Astrocyte (in vitro differentiated cells and primary cell): ENCODE data around the gene B9D1. TPM values are rescaled to one million over a fixed set of nuclear protein-coding genes. Genes with fewer than 3 reads are reported as not detected.
A peak's percentile ranks its signal among the peaks of the same experiment; 100 is the strongest.

Experiments used
- DNase-seq: peaks from one replicate; pipeline ENCODE4 v3.0.0-alpha.2; 2010; ENCODE audit warnings: low read depth
- FAIRE-seq: peaks from 2 replicates; lab custom pipeline; 2011; peaks lifted over from hg19 to GRCh38; lab: Jason Lieb, UNC
- H2AFZ ChIP-seq: 2 replicates; pipeline ENCODE4 v1.6.0; 2012; ENCODE audit warnings: low read depth, low read length, inconsistent platforms
- H3K27ac ChIP-seq: 2 replicates; pipeline ENCODE4 v1.5.1; 2011; ENCODE audit warnings: low read depth, low read length, inconsistent platforms
- H3K27me3 ChIP-seq: 2 replicates; pipeline ENCODE4 v1.6.0; 2011; ENCODE audit warnings: low read length, inconsistent platforms; ENCODE audit not compliant: insufficient read depth
- H3K36me3 ChIP-seq: 2 replicates; pipeline ENCODE4 v1.5.1; 2011; ENCODE audit warnings: low read length, inconsistent platforms; ENCODE audit not compliant: insufficient read depth
- H3K4me1 ChIP-seq: 2 replicates; pipeline ENCODE4 v1.5.1; 2011; ENCODE audit warnings: low read length, inconsistent platforms; ENCODE audit not compliant: insufficient read depth
- H3K4me2 ChIP-seq: 2 replicates; pipeline ENCODE4 v1.6.0; 2012; ENCODE audit warnings: low read length, inconsistent platforms
- H3K4me3 ChIP-seq: 2 replicates; pipeline ENCODE4 v1.5.1; 2011; ENCODE audit warnings: low read depth, mild to moderate bottlenecking, low read length, inconsistent platforms; ENCODE audit not compliant: insufficient read depth
- H3K79me2 ChIP-seq: 2 replicates; pipeline ENCODE4 v1.6.0; 2012; ENCODE audit warnings: mild to moderate bottlenecking, low read length, inconsistent platforms; ENCODE audit not compliant: insufficient read depth
- H3K9ac ChIP-seq: 2 replicates; pipeline ENCODE4 v1.6.0; 2012; ENCODE audit warnings: mild to moderate bottlenecking, low read length, inconsistent platforms
- H3K9me3 ChIP-seq: 2 replicates; pipeline ENCODE4 v1.5.1; 2012; ENCODE audit warnings: low read depth, mild to moderate bottlenecking, low read length, inconsistent platforms; ENCODE audit not compliant: insufficient read depth
- H4K20me1 ChIP-seq: 2 replicates; pipeline ENCODE4 v1.6.0; 2012; ENCODE audit warnings: low read length, inconsistent platforms; ENCODE audit not compliant: insufficient read depth
- H3K27ac Mint-ChIP-seq: one replicate; pipeline ENCODE4 v1.8.0; 2021; ENCODE audit warnings: mild to moderate bottlenecking, mixed read lengths; ENCODE audit not compliant: unreplicated experiment
- H3K27me3 Mint-ChIP-seq: one replicate; pipeline ENCODE4 v1.8.0; 2021; ENCODE audit warnings: low read depth, mixed read lengths; ENCODE audit not compliant: unreplicated experiment
- H3K36me3 Mint-ChIP-seq: one replicate; pipeline ENCODE4 v1.8.0; 2021; ENCODE audit warnings: low read depth, mixed read lengths; ENCODE audit not compliant: unreplicated experiment
- H3K4me1 Mint-ChIP-seq: one replicate; pipeline ENCODE4 v1.8.0; 2021; ENCODE audit warnings: low read depth, mixed read lengths; ENCODE audit not compliant: unreplicated experiment
- H3K4me3 Mint-ChIP-seq: one replicate; pipeline ENCODE4 v1.8.0; 2021; ENCODE audit warnings: mild to moderate bottlenecking, moderate library complexity, mixed read lengths; ENCODE audit not compliant: unreplicated experiment
- H3K9me3 Mint-ChIP-seq: one replicate; pipeline ENCODE4 v1.8.0; 2021; ENCODE audit warnings: mild to moderate bottlenecking, mixed read lengths; ENCODE audit not compliant: unreplicated experiment
- CTCF ChIP-seq: IDR thresholded peaks from 2 replicates; pipeline ENCODE4 v1.5.1; 2011; ENCODE audit warnings: low read depth, mild to moderate bottlenecking, inconsistent platforms, low read length, moderate library complexity; ENCODE audit not compliant: insufficient read depth
- EZH2 ChIP-seq: IDR thresholded peaks from 2 replicates; pipeline ENCODE4 v1.6.1; 2012; ENCODE audit warnings: mild to moderate bottlenecking, low read length, inconsistent platforms; ENCODE audit not compliant: insufficient read depth
- total RNA-seq: library from RNA; stranded (reverse); gene quantifications from 2 replicates; pipeline ENCODE4 v1.2.1, GENCODE V29; 2021

The B9D1 gene
- total RNA-seq, 1 donor from 2014 or later, result 10.2 TPM

DNA sequence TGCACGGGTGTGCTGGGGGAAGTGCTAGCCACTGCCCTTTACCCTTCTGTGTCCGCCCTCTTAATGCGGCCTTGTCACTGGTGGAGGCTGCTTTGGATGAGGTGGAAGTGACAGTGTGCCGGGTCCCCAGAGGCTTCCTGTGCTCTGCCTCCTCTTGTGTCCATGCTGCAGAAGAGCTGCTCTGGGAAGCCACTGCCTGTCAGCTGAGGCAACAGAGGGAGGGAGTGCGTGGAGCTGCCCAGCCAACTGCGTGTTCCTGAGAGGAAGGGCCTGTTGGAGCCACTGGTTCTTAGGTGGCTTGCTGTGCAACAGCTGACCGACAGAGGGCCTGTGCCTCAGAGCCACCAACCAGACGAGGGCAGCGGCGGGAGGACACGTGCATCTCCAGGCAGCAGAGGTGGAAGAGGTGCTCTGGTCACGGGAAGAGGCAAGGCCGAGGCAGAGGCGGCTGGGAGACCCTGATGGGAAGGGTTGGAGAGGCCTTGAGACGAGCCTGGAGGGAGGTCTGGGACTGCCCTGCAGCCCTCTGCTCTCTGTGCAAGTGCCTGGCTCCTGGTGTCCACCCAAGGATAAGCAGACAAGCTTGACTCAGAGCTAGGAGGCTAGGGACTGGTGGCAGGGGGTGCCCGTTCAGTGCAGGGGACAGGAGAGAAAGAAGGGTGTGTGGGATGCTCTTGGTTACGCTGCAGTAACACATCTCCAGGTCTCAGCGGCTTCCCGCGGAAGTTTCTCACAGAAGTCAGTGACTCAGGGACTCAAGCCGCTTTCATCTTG lies 25.4 kb downstream of the B9D1 start:
- DNase-seq (no peak), FAIRE-seq (no peak)
- Histone ChIP-seq H4K20me1 (no peaks in the 10 kb centered on the region), H3K36me3 (no peaks in the 10 kb centered on the region), H2AFZ (no peak overlapping the region), H3K27ac (no peak overlapping the region), H3K9me3 (no peaks in the 10 kb centered on the region), H3K9ac (no peak overlapping the region), H3K27me3 (no peaks in the 10 kb centered on the region), H3K4me1 (peaks cover 7% of the 10 kb centered on the region), H3K4me2 (no peak overlapping the region), H3K79me2 (no peaks in the 10 kb centered on the region), H3K4me3 (no peak overlapping the region)
- H3K4me1 Mint-ChIP-seq, result peaks cover 30% of the 10 kb centered on the region
- no peak for TF ChIP-seq EZH2
- TF ChIP-seq CTCF, result no peak
- peaks cover 4% of the 10 kb centered on the region for H3K36me3 Mint-ChIP-seq
- H3K4me3 Mint-ChIP-seq, result no peak overlapping the region
- H3K27ac Mint-ChIP-seq, result peak overlapping the region; percentile 26
- H3K9me3 Mint-ChIP-seq, result no peaks in the 10 kb centered on the region
- no peaks in the 10 kb centered on the region for H3K27me3 Mint-ChIP-seq

- H3K27ac ChIP-seq, result no peak overlapping the region
- H3K79me2 ChIP-seq, result no peaks in the 10 kb centered on the region
- H4K20me1 ChIP-seq, result no peaks in the 10 kb centered on the region
- Mint-ChIP-seq H3K36me3 (peaks cover 5% of the 10 kb centered on the region), H3K9me3 (no peaks in the 10 kb centered on the region), H3K27ac (no peak overlapping the region), H3K27me3 (no peaks in the 10 kb centered on the region), H3K4me1 (peaks cover 27% of the 10 kb centered on the region), H3K4me3 (no peak overlapping the region)
- no peak overlapping the region for H3K9ac ChIP-seq
- peaks cover 12% of the 10 kb centered on the region for H3K4me1 ChIP-seq
- no peaks in the 10 kb centered on the region for H3K27me3 ChIP-seq
- H2AFZ ChIP-seq, result no peak overlapping the region
- no peak overlapping the region for H3K4me2 ChIP-seq
- DNase-seq (no peak), FAIRE-seq (no peak)
- no peaks in the 10 kb centered on the region for H3K36me3 ChIP-seq
- no peak overlapping the region for H3K4me3 ChIP-seq
- no peak for TF ChIP-seq CTCF
- TF ChIP-seq EZH2, result no peak
- H3K9me3 ChIP-seq, result no peaks in the 10 kb centered on the region
Measured at GRCh38 chr17:19335951-19336631, 26.4 kb downstream of the B9D1 start.
